Stimulated activated CD8-positive, alpha-beta memory T cell treated with anti-CD3 and anti-CD28 coated beads, Interleukin-7, amount 100 ng/mL, for 24 hours (primary cell): ENCODE data around the gene MRPS18B.
A peak's percentile ranks its signal among the peaks of the same experiment; 100 is the strongest.

ENCODE experiments used
- DNase-seq: peaks from one replicate; pipeline ENCODE4 v3.0.0-alpha.2; 2020; ENCODE audit warnings: low read depth

MRPS18B gene

DNA sequence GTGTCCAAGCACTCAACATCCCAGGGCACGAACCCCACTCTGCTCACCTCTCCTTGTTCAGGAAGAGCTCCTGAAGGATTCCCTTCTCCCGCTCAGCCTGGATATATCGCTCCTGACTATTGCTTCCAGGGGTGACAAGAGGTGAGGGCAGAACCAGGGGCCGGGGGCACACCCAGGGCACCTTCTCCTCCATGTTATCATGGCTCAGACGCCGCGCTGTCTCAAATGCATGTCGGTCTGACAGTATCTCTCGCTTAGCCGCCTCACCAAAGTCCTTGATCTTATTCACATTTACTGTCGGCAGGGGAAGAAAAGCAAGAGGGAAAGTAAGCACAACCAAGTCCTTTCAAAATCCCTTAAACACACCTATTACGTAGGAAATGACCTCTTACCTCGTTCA lies 13.7 kb upstream of the MRPS18B start:
- DNase-seq = no peak

- no peak for DNase-seq
Observed at GRCh38 chr6:30610065-30610464, 7.6 kb upstream of the MRPS18B start.

DNA sequence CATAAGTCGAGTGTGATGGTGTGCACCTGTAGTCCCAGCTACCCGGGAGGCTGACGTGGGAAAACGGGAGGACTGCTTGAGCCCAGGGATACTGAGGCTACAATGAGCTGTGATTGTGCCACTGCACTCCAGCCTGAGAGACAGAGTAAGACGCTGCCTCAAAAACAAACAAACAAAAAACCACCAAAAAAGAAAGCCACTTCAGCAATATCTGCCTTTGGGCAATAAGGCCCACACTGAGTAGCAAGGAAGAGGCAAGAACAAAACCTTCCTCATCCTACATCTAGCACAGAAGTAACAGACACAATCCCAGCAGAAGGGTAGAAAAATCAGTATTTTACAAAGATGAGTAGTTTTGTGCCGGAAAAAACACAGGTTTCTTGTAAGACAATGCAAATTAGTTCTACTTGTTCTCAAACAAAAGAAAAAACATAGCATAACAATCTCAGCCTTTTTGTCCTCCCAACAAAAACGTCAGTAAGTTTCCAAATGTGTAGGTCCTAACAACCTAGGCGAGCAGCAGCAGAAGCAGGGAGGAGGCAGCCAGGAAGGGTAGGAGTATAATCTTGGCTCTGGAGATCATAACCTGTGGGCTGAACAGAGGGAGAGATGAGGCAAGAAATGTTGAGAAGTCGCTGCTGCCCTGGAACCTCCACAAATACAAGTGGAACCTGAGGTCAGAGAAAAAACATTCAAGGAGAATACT lies 6.3 kb upstream of the MRPS18B start:
- DNase-seq = no peak

DNA sequence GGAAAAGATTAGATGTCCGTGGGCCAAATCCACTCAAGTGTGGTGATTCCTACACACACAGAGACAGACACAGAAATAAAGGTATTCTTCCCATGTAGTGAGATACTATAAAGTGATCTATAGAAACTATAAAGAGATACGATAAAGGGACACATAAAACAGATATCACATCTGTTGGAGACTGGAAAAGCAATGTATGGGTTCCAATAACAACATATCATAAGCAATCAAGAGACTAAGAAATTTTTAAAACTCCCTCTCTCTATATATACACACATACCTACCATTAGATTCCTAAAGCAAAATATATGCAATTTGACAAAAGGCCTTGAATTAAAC lies 5.8 kb upstream of the MRPS18B start:
- no peak for DNase-seq

GRCh38 chr6:30612213-30612612 lies 5.4 kb upstream of the MRPS18B start:
- no peak for DNase-seq

DNA sequence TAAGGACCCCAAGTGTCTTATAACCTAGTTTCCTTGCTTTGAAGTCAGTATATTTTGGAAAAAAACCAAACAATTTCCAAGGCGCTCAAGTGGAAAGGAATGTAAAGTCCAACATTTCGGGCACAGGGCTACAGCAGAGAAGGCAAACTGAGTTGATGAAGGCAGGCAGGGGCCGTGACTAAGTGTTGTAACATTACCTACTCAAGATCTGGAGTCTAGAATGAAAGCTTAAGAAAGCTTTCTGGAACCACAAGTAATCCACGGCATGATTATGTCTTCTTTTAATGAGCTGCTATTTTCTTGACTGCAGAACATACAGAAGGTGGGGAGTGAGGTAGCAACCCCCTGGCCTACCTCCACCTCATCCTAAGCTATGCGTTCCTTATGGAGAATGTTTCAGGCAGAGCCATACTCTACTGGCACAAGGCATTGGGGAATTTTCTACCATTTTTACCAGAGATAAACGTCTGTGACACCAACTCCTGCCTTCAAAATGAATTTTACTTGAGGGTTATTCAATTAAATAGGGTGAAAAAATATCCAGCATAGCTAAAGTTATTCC lies 4.9 kb upstream of the MRPS18B start:
- no peak for DNase-seq

DNA sequence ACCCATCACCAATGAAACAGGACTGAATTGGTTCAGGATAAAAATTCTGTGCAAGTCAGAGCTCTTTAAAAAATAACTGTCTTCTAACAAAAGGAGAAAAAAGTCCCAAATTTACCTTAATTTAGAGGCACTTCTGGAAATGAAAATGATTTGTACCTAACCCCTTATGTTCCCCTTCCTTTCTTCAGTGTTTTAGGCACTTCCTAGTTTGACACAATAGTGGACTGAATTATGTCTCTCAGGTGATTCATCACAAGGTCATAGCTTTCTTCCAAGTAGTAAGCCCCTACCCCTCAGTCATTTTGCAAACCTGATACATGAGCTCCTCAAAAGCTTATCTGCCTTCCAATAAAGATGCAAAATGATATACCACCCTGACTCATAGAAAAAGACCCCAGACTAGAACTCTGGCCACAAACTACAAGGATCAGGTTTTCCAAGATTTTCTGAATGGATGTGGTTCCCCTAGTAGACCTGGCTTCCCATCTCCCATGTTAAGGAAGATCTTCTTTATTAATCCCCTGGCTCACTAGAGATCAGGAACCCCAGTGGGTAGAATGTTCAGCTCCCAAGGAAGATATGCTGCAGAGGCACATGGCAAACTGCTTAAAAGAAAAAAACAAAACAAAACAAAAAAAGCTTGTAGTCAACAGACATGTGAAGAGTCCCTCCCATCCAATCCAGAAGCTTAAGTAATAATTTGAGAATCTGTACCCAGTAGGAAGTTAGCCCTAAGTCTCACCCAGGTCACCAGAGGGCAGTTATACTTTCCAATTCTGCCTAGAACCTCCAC lies 4.2 kb upstream of the MRPS18B start:
- DNase-seq = no peak

DNA sequence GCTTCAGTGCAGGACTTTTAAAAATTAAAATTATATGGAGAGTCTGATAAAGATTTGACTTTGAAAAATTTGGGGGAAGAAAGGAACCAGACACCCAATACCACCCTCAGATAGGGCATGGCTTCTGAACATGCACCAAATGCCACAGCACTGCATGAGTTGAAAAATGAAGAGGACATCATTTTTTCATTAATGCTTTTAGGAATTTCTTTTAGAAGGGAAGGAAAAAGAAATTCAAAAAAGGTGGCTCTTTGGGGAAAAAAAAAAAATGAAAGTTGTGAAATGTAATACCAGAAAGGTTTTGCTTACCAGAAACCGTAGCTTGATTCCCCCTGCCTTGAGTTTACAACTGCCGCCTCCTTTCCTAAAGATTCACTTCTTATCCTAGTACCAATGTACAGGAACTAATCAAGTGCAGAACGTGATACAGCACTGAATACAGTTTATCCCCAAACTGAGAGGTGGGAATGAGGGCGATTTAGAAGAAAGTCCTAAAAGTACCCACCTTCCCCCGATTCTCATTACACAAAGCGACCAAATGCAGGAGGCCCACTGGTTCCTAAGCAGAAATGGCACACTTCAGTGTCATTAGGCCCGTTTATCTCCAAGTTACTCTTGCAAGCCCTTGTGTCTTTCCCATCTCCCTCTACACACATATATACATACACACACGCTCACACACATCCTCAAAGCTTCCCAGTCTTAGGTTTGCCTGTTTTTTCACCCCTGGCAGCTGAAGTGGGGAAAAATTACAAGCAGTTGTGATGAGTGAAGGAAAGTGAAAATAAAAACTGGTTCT lies 3.4 kb upstream of the MRPS18B start:
- DNase-seq = no peak

DNA sequence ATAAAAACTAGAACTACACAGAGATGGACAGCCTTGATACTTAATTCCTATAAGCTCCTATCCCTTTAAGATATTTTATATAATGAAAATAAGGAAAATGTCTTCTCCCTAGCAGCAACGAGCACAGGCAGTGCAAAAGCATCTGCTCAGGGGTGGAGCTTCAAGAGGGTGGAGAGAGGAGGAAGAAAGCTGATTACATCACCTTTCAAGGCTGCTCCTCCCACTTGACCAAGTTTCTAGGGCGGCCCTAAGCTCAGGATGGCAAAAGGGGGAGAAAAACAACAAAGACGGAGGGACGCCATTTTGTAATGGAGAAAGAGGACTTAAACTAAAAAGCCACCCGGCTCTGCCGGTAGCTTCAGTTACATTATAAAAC lies 2.8 kb upstream of the MRPS18B start:
- DNase-seq = peak; percentile 55

- DNase-seq = no peak
Observed at GRCh38 chr6:30615219-30615957, 2.3 kb upstream of the MRPS18B start.

DNA sequence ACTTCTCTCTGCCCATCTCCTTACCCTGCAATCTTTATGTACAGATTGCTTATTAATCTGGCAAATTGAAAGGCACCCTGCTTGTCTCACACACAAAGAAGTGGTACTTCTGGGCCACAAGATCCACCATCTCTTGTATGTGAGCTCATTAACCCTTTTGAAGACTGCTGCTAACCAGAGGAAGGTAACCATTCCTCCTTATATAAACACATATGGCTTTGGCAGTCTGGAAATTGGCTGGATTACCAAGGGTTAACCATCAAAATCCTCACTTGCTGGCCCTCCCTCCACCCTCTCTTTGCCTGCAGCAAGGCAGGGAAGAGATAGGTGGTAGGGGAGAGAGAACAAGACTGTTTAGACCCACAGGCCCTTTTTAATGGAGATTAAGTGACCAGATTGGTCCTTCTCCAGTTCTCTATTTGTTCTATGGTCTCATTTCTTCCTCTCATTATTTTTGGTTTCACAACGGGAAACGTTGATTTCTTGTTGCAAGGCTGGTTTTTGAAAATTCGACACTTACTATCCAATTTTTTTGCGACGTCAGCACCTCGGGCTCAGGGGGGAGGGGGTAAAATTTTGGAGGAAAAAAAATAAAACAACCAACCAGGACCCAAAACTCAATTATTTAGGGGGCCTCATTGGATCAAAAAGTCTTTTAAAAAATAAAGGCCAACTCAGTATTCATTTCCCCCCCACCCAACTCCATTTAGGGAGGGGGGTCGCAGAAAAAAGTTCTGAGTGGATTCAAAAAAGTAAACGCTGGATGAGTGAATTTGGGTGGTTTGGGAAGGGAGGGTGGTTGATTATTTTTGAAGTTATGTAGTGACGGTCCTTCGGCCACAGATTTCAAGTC lies 1.5 kb upstream of the MRPS18B start:
- DNase-seq = no peak

DNA sequence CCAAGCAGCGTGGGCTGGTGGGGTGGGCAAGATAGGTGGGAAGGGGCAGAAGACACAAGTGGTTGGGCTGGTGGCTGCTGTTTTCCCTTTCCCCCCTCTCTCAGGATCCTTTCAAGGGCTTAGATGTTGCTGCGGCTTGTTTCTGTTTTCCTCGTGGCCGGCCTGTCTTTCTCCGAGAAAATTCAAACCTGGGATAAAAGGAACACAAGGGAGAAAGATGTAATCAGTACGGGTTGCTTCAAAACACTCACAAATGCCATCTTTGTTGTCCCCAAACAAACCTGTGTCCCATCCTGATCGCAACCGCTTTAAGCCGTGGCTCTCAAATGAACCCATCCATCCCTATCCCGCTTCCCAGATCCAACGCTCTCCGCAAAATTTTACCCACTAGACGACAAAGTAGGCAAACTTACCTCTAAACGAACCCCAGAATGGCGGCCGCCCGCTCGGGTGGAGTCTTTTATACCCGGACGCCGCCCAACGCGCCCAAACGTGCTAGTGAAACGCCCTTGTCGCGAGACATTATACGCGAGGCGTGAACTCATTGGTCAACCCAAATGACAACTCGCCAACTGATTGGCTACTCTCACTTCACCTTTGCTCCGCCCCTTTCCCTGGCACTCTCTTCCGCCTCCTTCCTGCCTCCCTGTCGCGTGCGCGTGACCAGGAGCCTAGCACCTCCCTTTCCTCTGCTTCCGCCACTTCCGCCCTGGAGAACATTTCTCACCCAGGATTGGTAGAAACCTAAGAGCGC lies 652 bp upstream of the MRPS18B start, which contains the start of gene PPP1R10:
Gene PPP1R10, minus strand, starts transcription at position 433 of the 754 bp plus-strand sequence. CDS start 7,299 bp downstream, outside the sequence.
- DNase-seq = peak; percentile 93

- no peak for DNase-seq
Observed at GRCh38 chr6:30618270-30618797, 694 bp downstream of the MRPS18B start.

- DNase-seq = no peak
Observed at GRCh38 chr6:30619561-30619960, 1.9 kb downstream of the MRPS18B start.

GRCh38 chr6:30625511-30625910 lies 7.9 kb downstream of the MRPS18B start:
- no peak for DNase-seq

- DNase-seq = peak; percentile 77
Observed at GRCh38 chr6:30626484-30627366, 9.1 kb downstream of the MRPS18B start, which contains the start of gene ATAT1. TSS of gene ATAT1 (plus strand) at chr6:30626874.

- no peak for DNase-seq
Observed at GRCh38 chr6:30635834-30636233, 18.2 kb downstream of the MRPS18B start.

DNA sequence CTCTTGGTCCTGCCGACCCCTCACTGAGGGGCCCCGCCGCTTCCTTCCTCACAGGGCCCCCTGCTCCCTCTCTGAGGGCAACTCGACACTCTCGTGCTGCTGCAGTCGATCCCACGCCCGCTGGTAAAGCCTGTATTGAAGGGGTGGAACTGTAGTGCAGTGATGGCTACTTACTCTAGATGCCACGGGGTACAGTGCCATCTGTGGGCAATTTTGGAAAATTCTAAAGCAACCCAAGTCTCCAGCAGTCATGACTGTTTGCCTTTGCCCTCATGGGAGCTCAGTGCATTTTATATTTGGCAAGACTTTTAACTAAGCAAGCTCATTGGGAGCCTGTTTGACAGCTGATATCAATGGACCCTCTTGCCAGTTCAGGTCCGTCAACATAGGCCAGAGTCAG lies 22.8 kb downstream of the MRPS18B start:
- DNase-seq = no peak

- no peak for DNase-seq
Observed at GRCh38 chr6:30641048-30641447, 23.4 kb downstream of the MRPS18B start.
